Fibroblast of skin of left quadriceps (primary cell): Measurements from ENCODE around the gene BMPR1A.
A peak's percentile ranks its signal among the peaks of the same experiment; 100 is the strongest.

Experiments
- DNase-seq, 2 experiments: peaks; one replicate each; pipeline ENCODE4 v3.0.0-alpha.2; 2013; ENCODE audit warnings: low read depth in 2 of 2

Gene BMPR1A

GRCh38 chr10:86756511-86757112, at the start of gene BMPR1A:
Gene BMPR1A, plus strand, starts transcription at chr10:86756619. Its CDS starts 119,400 bp downstream, at chr10:86876019.
- DNase-seq = peak; percentile 87 to 88

GRCh38 chr10:86706977-86707376, 49.4 kb upstream of the BMPR1A start:
- no peak for DNase-seq

- no peak for DNase-seq
These were observed 48.9 kb upstream of the BMPR1A start for GRCh38 chr10:86707505-86707904.

- no peak for DNase-seq
These were observed 48.2 kb upstream of the BMPR1A start for GRCh38 chr10:86708068-86708782.

GRCh38 chr10:86708783-86709380, 47.5 kb upstream of the BMPR1A start:
- DNase-seq = no peak

- DNase-seq = no peak
These were observed 46.8 kb upstream of the BMPR1A start for GRCh38 chr10:86709396-86710185.

- DNase-seq = peak; percentile 82 to 85
These were observed 45.4 kb upstream of the BMPR1A start for GRCh38 chr10:86710987-86711512.

GRCh38 chr10:86711513-86712316, 44.7 kb upstream of the BMPR1A start:
- DNase-seq = no peak

- DNase-seq = no peak
These were observed 44.1 kb upstream of the BMPR1A start for GRCh38 chr10:86712317-86712707.

- DNase-seq = no peak
These were observed 41.1 kb upstream of the BMPR1A start for GRCh38 chr10:86715156-86715795.

GRCh38 chr10:86715836-86716235, 40.6 kb upstream of the BMPR1A start:
- no peak for DNase-seq

- DNase-seq = no peak
These were observed 40.0 kb upstream of the BMPR1A start for GRCh38 chr10:86716466-86716865.

GRCh38 chr10:86718556-86718955, 37.9 kb upstream of the BMPR1A start:
- DNase-seq = no peak

- DNase-seq = no peak
These were observed 35.2 kb upstream of the BMPR1A start for GRCh38 chr10:86721232-86721631.

- DNase-seq = no peak
These were observed 33.4 kb upstream of the BMPR1A start for GRCh38 chr10:86723009-86723408.

GRCh38 chr10:86724445-86724844, 32.0 kb upstream of the BMPR1A start:
- no peak for DNase-seq

- DNase-seq = no peak
These were observed 30.3 kb upstream of the BMPR1A start for GRCh38 chr10:86725980-86726676.

- DNase-seq = no peak
These were observed 29.8 kb upstream of the BMPR1A start for GRCh38 chr10:86726677-86726999.

GRCh38 chr10:86727470-86727869, 28.9 kb upstream of the BMPR1A start:
- DNase-seq = no peak

- no peak for DNase-seq
These were observed 28.4 kb upstream of the BMPR1A start for GRCh38 chr10:86728056-86728455.
